CD4-positive, alpha-beta T cell treated with Interleukin-4 for 1 hour (primary cell): Measurements from ENCODE around the gene GREB1.

ENCODE experiments used
- DNase-seq, 2 donors: peaks; one replicate each; pipeline ENCODE4 v3.0.0-alpha.2; 2020 to 2022

The GREB1 gene

DNA sequence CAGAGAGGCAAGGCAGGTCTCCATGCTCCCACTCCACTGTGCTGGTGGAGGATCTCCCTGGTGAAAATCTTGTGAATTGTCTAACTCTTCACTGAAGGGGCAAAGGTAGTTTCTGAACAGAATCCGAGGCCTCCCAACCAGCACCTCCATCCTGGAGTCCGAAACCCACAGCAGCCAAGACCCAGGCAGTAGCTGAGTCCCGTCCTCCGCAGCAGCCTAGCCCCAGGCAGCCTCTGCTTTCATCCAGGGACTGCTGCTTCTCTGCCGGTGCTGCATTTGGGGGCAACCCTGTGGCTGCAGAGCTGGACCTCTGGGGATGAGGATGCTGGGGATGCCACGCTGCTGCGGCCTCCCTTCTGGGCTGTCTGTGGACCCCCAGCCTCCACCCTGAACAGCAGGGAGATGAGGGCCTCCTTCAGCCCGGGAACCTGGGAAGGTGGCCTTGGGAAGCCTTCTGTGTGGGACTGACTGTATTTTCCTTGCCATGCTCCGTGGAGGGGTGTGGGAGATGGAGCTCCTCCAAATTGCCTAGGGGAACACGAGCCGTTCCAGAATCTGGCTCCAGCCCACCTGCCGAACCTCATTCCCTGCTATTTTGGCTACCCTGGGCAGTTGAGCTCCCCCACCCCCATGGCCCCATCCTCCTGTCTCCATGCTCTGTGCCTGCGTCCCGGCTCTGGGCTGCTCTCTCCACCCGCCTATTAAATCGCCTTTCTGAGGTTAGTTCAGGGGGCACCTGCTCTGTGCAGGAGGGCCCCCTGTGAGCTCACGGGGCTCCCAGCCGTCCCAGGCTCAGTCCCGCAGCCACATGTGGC, 48.2 kb downstream of the GREB1 start:
- no peak for DNase-seq

DNA sequence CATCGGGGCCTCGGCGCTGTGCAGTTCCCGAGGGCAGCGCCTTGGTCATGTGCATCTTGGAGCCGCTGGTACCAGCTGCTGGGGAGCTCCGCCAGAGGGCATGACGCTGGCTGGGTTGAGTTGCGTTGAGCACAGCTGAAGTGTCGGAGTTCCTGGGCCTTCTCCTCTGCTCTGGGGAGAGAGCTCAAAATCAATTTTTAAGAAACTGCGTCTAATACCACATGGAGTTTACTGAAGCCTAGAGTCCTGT, 48.7 kb downstream of the GREB1 start:
- DNase-seq: no peak

DNA sequence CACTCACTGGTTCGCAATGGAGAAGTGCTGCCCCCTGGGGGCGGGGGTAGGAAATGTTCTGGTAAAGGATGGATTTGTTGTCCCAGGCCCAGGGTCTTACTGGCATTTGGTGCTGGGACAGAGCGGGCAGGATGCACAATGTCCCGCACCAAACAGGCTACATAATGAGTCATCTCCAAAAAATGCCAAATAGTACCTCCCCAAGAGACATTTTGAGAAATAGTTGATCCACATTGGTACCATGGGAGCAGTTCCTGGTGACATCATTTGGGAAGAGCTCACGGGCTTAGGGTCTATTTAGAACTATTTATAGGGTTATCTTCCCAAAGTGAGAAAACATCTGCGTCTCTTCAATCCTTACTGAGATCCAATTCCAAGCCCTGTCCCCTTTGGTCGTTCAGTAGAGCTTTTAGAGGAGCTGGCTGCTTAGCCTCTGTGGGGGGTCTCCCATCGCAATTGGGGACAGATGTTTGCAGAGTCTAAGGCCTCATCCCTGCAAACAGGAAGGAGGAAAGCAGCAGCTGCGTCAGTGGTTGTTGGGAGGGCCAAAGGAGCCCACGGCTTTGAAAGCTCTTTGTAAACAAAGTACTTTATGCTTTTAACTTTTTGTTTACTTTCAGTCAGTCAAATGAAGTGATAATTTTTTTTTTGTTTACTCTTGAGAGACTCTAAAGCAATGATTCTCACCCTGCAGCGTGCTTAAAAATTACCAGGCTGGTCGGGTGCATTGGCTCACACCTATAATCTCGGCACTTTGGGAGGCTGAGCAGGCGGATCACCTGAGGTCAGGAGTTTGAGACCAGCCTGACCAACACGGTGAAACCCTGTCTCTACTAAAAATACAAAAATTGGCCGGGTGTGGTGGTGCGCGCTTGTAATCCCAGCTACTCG, 49.3 kb downstream of the GREB1 start:
- DNase-seq: peak; percentile 39 to 40

DNA sequence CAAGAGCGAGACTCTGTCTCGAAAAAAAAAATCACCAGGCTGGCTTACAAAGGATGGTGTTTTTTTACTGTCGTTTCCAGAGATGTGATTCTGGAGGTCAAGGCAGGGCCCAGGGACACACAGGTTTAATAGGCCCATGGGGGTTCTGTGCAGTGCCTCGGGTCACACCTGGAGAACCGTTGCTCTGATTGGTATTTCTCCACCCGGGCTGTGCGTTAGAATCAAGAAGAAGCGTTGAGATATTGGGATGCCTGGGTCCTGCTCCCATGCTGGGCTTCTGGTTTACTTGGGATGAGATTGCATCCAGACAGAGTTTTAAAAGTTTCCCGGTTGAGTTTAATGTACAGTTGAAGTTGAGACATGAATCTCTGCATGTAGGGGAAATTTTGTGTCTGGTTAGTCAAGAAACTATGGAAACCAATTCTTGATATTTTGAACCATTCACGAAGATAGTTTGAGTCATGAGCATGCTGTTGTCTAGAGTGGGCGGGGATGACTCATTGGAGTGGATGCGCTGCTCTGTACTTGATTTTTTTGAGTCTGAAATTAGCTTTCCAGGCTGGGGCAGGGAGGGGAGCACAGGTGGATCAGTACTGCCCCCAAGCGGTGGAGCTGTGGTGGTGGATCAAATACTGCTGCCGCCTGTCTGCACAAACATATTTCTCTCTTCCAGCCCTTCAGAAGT, 50.1 kb downstream of the GREB1 start:
- DNase-seq: peak; percentile 42 to 50

DNA sequence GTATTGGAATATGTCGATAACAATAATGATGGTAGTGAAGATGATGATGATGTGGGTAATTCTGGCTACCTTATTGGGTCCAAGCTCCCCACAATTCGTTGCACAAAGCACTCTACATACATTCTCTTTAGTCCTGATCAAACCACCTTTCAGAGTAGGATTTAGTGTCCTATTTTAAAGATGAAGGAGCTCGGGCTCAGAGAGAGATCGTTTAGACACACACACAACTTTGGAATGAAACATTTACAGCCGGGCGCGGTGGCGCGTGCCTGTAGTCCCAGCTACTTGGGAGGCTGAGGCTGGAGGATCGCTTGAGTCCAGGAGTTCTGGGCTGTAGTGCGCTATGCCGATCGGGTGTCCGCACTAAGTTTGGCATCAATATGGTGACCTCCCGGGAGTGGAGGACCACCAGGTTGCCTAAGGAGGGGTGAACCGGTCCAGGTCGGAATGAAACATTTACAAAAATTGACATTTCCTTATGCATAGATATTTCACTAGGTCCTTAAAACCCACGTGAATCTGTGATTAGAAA, 50.7 kb downstream of the GREB1 start:
- DNase-seq: no peak

DNA sequence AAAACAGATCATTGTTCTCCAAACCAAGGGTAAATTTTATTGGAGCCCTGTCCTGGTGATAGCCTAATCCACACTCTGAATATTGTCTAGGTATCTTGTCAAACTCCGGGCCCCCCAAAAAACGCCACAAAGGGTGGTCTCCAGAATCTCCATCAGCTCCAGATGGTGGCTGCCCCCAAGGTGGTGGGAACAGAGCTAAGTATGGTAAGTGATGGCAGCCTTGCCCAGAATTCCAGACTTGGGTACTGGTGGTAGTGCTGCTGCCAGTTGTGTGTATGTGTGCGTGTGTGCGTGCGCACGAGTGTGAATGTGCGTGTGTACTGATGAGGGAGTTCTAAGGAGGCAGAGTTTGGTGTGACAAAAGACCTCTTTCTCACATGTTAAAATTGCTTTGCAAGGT, 51.2 kb downstream of the GREB1 start:
- DNase-seq: no peak

DNA sequence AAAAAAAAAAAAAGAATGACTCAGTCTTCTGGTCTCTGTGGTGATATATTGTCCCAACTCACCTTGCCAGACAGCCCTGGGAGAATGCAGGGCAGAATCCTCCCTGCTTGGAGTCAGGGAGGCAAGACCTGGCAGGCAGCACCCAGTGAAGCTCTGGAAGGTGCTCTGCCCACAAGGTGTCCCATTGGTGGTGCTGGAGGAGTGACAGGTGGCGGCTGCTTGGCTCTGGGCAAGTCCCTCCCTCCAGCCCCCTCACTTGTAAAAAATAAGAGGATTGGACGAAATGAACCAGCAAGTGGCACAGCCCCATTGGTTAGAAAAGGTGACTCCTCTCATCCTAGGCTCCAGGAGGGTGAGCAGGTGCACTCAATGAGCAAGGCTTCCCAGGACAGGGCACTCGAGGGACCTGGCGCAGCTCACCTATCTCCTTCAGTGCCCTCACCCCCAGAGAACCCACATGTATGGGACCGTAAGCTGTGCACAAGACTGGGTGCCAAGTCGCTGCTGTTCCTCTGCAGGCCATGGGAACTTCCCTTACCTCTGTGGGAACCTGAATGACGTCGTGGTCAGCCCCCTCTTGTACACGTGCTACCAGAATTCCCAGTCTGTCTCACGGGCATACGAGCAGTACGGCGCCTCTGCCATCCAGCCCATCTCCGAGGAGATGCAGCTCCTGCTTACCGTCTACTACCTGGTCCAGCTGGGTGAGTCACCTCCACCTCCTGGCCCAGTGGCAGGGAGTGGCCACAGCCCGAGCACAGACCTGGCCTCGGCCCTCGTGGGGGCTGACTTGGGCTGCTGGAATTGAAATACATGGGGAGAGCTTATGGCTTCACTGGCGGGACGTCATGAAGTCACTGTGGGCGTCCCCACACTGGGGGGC, 54.6 kb downstream of the GREB1 start:
- DNase-seq: no peak

DNA sequence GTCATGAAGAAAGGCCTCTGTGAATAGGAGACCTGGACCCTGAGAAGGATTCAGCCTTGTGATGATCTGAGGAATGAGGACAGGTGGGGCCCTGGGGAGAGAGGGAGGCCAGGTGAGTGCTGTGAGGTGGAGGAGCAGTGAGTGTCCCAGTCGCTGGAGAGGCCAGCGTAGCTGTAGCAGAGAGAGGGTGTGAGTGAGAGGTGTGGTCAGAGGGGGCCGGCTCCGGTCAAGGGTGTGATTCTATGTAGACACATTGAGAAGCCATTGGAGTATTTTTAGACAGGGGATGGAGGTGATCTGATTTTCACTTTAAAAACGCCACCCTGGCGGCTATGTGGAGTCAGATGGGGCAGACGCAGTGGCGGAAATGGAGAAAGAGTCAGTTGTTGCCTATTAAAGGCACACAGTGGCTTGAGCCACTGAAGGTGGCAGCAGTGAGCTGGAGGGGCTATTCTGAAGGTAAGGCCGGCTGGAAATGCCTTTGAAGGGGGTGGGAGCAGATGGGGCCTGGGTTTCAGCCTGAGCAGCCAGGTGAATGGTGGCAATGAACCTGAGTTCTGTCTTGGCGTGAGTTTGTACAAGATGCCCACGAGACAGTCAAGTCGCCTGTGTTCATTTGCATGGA, 55.6 kb downstream of the GREB1 start:
- no peak for DNase-seq

DNA sequence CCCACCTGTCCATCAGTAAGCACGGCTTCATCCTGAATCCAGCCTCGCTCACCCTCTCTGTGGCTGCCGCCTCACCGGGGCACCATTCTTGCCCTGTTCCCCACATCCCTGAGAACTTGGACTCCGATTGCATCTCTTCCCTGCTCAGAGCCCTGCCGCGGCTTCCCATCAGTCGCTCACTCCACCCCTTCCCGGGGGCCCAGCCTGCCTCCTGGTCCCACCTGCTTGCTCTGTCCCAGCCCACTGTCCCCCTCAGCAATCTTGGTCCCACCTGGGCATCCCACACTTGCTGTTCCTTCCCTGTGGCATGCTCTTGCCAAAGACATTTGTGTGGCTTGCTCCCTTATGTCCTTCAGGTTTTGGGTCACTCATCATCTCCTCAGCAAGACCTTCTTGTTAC, 56.3 kb downstream of the GREB1 start:
- DNase-seq: no peak

DNA sequence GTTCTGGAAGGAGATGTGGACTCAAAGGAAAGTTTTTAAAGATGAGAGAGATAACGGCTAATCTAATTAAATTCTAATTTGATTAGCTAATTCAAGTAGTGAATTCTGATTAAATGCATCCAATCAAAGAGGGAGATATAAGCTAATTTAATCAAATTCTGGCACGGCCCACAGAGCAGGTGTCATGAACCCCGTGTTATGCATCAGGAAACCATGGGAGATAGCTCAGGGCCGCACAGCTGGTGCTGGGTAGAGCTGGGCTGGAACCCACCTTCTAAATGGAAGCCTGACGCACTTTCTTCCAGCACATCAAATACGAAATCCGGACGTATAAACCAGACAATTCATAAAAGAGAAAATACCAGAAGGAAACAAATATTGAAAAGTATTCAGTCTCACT, 57.2 kb downstream of the GREB1 start:
- DNase-seq: no peak

DNA sequence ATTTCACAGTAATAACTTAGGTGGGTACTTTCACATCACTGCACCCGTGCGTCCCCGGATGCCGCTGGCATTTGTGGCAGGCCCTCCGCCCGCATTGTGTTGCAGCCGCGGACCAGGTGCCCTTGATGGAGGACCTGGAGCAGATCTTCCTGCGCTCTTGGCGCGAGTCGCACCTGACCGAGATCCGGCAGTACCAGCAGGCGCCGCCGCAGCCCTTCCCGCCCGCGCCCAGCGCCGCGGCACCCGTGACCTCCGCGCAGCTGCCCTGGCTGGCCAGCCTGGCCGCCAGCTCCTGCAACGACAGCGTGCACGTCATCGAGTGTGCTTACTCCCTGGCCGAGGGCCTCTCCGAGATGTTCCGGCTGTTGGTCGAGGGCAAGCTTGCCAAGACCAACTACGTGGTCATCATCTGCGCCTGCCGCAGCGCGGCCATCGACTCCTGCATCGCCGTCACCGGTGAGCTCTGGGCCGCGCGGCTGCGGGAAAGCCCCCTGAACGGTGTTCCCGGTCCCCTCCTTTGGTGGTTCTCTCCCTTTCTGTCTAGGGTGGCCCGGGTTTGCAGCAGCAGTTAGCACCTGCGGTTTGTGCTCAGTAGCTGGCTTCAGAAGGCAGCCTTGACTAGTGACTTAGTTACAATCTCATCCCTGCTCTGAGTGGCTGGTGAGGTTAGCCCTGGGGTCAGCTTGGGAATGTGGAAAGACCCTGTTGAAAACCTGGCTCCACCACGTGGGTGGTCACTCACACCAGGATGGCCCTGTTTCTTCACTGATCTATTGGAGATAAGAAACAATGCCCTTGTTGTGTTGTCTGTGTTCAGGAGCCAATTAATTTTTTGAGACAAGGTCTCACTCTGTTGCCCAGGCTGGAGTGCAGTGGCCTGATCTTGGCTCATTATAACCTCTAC, 59.1 kb downstream of the GREB1 start:
- DNase-seq: no peak

DNA sequence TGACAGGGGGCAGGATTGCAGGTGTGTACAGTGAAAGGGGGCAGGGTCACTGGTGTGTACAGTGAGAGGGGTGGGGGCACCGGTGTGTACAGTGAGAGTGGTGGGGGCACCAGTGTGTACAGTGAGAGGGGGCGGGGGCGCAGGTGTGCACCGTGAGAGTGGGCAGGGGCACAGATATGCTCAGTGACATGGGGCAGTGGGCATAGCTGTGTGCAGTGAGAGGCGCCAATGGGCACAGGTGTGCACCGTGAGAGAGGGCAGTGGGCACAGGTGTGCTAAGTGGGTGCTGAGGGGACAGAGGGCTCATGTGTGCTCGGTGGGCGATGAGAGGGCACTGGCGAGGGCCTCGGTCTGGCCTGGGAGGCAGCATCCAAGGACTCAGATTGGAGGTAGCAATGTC, 63.0 kb downstream of the GREB1 start:
- no peak for DNase-seq

DNA sequence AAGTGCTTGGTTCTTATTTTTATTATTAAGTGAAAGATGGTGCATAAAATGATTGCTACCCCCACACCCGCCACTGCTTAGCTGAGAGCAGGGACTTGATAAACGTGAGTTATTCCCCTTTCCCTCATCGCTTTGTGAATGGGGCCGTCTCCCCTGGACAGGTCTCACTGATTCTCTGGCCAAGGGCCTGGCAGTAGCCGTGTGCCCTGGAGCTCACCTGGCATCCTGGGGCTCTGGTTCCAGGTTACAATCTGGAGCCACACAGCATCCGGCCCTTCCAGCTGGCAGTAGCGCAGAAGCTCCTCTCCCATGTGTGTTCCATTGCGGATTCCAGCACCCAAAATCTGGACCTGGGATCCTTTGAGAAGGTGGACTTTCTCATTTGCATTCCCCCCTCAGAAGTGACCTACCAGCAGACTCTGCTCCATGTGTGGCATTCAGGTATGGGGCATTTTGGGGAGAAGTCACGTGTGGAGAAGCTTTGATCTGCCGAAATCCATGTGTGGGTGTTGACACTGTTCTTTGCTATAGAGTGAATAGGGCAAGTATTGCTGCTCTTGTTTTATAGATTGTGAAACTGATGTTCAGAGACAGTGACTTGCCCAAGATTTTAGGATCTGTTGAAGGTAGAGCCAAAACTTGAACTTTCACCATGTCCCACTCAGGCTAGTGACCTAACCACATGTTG, 63.8 kb downstream of the GREB1 start:
- DNase-seq: no peak

DNA sequence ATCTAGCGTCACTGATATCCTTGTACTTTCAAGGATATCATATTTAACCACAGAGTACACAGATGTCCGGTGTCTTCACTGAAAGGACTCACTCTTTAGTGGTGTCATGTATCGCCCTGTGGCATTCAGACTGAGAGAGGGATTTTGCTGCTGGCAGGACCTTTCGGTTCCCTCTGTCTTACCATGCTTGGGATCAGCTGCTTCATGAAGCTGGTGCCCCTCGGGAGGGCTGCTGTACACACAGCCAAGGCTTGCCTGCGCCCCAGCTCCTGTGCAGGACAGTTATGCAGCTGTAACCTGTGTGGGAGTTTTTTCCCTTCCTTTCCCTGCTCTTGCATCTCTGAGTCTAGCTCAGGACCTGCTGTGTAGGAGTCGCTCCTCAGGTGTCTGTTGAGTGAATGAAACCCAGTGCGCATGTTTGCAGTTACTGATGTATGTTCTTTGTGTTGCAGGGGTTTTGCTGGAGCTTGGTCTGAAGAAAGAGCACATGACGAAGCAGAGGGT, 64.4 kb downstream of the GREB1 start:
- no peak for DNase-seq

DNA sequence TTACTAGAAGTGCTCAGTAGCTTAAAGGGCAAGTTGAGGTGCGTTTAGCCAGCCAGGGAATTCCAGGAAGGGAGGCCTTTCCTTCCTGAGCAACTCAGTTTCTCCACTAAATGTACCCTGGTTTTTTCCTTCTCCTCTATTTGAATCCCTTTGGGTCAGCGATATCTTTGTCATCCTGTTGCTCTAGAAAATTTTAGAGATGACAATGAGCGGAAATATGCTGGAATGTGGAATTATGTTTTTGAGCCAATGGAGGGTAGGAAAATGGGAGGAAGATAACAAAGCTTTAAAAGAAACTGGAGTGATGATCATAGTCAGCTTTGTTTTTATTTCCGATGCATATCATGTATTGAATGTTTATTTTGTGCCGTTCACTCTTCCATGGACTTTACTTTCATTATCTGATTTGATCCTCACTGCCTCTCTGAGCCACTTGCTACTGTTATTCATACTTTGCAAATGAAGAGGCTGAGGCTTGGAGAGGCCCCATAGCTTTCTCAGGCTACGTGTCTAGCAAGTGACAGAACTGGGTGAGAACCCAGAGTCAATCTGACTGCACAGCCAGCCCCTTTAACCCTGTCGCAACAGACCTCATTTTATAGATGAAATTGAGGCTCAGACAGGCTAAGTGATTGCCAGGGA, 68.8 kb downstream of the GREB1 start:
- no peak for DNase-seq

DNA sequence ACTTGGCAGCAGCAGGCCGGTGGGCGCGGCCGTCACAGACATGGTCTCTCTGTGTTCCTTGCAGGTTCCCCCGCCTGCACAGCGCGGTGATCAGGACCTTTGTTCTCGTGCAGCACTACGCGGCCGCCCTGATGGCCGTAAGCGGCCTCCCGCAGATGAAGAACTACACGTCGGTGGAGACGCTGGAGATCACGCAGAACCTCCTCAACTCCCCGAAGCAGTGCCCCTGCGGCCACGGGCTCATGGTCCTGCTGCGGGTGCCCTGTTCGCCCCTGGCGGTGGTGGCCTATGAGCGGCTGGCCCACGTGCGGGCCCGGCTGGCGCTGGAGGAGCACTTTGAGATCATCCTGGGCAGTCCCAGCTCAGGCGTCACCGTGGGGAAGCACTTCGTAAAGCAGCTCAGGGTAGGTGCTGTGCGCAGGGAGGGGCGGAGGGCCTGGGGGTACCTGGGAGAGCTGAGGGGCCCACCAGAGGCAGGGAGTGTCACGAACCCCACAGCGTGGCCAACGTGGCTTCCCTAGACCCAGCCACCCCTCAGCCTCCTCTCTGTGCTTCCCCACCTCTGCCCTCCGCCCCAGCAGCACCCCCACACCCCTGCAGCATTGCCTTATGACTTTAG, 76.9 kb downstream of the GREB1 start:
- DNase-seq: no peak

DNA sequence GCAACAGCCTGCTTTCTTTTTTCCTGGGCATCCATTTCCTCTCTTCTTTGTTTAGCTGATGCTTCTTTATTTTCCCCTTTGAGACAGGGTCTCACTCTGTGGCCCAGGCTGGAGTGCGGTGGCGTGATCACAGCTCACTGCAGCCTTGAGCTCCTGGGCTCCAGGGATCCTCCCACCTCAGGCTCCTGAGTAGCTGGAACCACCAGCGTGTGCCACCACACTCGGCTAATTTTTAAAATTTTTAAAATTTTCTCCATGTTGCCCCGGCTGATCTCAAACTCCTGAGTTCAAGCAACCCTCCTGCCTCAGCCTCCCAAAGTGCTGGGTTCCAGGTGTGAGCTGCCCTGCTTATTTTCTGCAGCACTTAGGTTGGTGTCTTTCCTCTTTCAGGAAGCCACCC, 77.4 kb downstream of the GREB1 start:
- DNase-seq: no peak

DNA sequence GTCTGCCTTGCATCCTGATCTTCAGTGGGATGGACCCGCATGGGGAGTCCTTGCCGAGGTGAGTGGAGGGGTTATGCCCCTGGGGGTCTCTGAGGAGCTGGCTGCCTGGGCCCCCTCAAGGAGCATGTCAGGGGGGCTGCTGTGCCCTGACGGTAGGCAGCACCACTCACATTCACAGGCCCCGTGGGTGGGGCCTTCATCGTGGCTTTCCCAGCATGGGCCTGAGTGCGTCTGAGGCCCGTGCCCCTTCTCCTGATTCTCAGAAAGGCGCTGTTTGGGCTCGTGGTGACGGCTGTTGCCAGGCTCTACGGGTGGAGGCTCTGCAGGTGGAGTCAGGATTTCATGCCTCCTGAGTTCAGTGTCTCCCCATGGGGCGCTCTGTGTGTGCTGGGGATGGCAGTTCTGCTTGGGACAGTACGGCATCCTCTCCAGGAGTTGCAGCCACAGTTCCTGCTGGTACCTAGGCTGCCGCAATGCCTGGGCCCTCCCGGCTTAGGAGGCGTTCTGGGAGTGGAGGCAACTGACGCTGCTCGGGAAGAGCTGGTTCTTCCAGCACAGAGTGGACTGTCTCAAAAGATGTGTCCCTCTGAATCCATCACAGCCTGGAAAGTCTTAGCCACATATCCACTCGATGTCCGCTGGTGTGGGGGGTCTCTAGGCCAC, 78.8 kb downstream of the GREB1 start:
- no peak for DNase-seq

DNA sequence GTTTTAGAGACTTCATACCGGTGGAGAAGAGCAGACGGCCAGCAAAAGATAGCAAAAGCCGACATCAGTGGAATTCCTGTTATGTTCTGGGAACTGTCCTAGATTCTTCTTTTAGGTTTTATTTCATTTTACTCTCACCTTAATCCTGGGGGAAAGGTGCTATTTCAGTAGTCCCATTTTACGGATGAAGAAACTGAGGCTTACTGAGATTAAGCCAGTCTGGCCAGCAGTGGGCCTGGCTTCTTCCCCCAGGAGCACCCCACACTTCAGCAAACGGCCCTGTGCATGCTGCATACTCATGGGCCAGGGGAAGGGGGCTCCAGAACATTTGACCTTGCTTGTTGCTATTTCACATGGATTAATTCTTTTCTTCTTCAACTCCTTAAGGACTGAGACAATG, 79.5 kb downstream of the GREB1 start:
- no peak for DNase-seq
